ENCODE results near the gene PRPF19. TPM values are rescaled to one million over a fixed set of nuclear protein-coding genes. Genes with fewer than 3 reads are reported as not detected.

Gene PRPF19
- total and polyA plus RNA-seq, 9 of the 15 experiments (the other 6 are each of a cell fraction or from before 2014, with no cell fraction given), result 9.4 to 212 (median 73.2) TPM

DNA sequence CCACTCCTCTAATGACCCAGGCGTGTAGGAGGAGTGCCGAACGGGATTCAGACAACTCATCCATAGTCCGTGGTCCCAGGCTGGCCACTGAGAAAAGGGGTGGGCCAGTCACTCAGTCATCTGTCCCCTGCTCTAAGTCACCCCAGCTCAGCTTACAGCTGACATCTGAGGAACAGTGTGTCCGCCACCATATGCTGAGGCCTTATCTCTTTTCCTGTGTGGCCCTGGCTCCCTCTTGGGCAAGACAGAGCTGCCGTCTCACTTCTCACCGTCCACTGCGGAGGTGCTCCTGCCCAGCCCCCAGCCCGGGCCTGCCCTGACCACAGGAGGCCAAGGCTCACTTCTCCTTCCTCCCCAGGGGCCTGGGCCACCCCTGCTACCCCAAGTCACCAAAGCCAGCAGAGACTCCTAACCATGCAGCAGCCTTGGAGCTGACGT lies 57.7 kb downstream of the PRPF19 start (continued):
- TF ChIP-seq, protein P1, sequence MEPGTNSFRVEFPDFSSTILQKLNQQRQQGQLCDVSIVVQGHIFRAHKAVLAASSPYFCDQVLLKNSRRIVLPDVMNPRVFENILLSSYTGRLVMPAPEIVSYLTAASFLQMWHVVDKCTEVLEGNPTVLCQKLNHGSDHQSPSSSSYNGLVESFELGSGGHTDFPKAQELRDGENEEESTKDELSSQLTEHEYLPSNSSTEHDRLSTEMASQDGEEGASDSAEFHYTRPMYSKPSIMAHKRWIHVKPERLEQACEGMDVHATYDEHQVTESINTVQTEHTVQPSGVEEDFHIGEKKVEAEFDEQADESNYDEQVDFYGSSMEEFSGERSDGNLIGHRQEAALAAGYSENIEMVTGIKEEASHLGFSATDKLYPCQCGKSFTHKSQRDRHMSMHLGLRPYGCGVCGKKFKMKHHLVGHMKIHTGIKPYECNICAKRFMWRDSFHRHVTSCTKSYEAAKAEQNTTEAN (CRISPR knock-in tag; IDR thresholded peaks at IDR 0.05), result no peak
- TF ChIP-seq RFX5 (IDR thresholded peaks at IDR 0.05; ENCODE audit: low read depth, low read length) (no peak), PRPF4 (IDR thresholded peaks at IDR 0.05; ENCODE audit: insufficient read depth, low read depth, low read length, poor library complexity, severe bottlenecking) (no peak), ASH1L (IDR thresholded peaks at IDR 0.05; ENCODE audit: borderline replicate concordance, low read depth, partially characterized antibody) (no peak), CBFA2T3 (IDR thresholded peaks at IDR 0.05) (peak; percentile 71), POLR3G (IDR thresholded peaks at IDR 0.05; ENCODE audit: extremely low read depth, insufficient read length, insufficient replicate concordance) (no peak), SMARCE1 (IDR thresholded peaks at IDR 0.05) (no peak)
- TF ChIP-seq, protein P2, sequence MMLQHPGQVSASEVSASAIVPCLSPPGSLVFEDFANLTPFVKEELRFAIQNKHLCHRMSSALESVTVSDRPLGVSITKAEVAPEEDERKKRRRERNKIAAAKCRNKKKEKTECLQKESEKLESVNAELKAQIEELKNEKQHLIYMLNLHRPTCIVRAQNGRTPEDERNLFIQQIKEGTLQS (IDR thresholded peaks at IDR 0.05), result no peak
- TF ChIP-seq, protein P2 (CRISPR knock-in tag; conservative IDR thresholded peaks at IDR 0.05), result no peak
- TF ChIP-seq, protein P3, sequence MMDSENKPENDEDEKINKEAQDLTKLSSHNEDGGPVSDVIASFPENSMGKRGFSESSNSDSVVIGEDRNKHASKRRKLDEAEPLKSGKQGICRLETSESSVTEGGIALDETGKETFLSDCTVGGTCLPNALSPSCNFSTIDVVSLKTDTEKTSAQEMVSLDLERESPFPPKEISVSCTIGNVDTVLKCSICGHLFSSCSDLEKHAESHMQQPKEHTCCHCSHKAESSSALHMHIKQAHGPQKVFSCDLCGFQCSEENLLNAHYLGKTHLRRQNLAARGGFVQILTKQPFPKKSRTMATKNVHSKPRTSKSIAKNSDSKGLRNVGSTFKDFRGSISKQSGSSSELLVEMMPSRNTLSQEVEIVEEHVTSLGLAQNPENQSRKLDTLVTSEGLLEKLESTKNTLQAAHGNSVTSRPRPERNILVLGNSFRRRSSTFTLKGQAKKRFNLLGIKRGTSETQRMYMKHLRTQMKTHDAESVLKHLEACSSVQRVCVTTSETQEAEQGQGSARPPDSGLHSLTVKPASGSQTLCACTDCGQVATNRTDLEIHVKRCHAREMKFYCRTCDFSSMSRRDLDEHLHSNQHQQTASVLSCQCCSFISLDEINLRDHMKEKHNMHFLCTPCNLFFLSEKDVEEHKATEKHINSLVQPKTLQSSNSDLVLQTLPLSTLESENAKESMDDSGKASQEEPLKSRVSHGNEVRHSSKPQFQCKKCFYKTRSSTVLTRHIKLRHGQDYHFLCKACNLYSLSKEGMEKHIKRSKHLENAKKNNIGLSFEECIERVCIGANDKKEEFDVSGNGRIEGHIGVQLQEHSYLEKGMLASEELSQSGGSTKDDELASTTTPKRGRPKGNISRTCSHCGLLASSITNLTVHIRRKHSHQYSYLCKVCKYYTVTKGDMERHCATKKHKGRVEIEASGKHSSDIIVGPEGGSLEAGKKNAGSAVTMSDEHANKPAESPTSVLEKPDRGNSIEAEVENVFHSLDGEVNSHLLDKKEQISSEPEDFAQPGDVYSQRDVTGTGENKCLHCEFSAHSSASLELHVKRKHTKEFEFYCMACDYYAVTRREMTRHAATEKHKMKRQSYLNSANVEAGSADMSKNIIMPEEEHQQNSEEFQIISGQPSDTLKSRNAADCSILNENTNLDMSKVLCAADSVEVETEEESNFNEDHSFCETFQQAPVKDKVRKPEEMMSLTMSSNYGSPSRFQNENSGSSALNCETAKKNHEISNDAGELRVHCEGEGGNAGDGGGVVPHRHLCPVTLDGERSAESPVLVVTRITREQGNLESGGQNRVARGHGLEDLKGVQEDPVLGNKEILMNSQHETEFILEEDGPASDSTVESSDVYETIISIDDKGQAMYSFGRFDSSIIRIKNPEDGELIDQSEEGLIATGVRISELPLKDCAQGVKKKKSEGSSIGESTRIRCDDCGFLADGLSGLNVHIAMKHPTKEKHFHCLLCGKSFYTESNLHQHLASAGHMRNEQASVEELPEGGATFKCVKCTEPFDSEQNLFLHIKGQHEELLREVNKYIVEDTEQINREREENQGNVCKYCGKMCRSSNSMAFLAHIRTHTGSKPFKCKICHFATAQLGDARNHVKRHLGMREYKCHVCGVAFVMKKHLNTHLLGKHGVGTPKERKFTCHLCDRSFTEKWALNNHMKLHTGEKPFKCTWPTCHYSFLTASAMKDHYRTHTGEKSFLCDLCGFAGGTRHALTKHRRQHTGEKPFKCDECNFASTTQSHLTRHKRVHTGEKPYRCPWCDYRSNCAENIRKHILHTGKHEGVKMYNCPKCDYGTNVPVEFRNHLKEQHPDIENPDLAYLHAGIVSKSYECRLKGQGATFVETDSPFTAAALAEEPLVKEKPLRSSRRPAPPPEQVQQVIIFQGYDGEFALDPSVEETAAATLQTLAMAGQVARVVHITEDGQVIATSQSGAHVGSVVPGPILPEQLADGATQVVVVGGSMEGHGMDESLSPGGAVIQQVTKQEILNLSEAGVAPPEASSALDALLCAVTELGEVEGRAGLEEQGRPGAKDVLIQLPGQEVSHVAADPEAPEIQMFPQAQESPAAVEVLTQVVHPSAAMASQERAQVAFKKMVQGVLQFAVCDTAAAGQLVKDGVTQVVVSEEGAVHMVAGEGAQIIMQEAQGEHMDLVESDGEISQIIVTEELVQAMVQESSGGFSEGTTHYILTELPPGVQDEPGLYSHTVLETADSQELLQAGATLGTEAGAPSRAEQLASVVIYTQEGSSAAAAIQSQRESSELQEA (IDR thresholded peaks at IDR 0.05; ENCODE audit: low read depth), result no peak
- TF ChIP-seq, protein P4, sequence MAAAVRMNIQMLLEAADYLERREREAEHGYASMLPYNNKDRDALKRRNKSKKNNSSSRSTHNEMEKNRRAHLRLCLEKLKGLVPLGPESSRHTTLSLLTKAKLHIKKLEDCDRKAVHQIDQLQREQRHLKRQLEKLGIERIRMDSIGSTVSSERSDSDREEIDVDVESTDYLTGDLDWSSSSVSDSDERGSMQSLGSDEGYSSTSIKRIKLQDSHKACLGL (CRISPR knock-in tag; IDR thresholded peaks at IDR 0.05; ENCODE audit: borderline replicate concordance, poor library complexity, severe bottlenecking), result no peak
